ENCODE measurements around the gene RMND1.
A peak's percentile ranks its signal among the peaks of the same experiment; 100 is the strongest.
"Not testable (repeated sequence)": the region's sequence is repeated elsewhere in the genome, so short reads cannot be mapped to it uniquely, and the experiment has no call there.

The RMND1 gene

DNA sequence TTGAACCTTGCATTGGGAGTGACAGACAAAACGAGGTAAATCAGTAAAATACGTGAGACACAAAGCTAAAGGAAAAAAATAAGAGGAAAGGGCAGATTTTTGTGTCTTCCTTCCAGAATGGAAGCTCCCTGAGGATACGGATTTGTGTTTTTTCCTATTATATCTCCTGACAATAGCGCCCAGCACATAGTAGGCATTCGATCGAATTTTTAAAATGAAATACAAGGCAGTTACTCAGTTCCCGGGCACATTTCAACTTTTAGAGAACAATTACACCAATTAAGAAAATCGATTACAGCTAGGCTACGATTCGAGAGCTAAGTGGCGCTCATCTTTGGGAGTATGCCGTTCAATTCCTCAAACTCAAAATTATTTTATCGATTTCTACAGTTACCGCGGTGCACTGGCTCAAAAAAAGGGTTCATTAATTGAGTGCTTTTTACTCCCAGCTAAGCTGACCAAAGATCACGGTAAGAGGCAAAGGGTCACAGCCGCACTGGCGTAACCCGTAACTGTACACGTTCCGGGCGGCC, 443 bp downstream of the RMND1 start:
- no peak for DNase-seq

DNA sequence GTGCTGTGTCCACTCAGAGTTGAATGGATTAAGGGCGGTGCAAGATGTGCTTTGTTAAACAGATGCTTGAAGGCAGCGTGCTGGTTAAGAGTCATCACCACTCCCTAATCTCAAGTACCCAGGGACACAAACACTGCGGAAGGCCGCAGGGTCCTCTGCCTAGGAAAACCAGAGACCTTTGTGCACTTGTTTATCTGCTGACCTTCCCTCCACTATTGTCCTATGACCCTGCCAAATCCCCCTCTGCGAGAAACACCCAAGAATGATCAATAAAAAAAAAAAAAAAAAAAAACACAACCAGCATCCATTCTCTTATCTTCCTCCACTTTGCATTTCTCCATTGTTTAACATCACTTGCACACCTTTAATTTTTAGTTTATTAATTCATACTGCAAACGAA, 998 bp downstream of the RMND1 start:
- DNase-seq = not testable (repeated sequence)

DNA sequence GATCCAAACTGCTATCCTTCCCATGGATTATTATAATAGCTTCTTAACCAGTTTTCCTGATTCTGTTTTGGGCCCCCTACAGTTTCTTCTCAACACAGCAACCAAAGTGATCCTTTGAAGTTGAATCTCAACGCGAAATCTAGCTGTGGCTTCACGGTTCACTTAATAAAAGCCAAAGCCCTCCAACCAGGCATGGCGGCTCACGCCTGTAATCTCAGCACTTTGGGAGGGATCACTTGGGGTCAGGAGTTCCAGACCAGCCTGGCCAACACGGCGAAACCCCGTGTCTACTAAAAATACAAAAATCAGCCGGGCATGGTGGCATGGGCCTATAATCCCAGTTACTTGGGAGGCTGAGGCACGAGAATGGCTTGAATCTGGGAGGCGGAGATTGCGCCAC, 3.3 kb downstream of the RMND1 start:
- DNase-seq = no peak

DNA sequence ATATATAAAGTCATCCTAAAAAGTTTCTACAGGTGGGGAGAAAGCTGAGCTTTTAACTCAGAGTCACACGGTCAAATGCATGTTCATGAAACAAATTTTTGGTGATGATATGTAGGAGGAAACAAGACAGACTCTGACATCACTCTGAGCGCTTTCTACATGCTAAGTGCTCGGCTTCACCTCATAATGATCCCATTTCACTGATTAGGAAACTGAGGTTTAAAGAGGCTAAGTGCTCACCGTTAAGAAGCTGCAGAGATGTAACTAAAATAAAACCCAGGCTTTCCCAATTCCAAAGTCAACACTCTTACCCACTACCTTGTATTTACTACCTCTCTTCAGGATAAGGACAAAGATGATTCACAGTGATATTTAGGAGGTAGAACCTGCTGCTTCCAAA, 4.7 kb downstream of the RMND1 start:
- DNase-seq = no peak

DNA sequence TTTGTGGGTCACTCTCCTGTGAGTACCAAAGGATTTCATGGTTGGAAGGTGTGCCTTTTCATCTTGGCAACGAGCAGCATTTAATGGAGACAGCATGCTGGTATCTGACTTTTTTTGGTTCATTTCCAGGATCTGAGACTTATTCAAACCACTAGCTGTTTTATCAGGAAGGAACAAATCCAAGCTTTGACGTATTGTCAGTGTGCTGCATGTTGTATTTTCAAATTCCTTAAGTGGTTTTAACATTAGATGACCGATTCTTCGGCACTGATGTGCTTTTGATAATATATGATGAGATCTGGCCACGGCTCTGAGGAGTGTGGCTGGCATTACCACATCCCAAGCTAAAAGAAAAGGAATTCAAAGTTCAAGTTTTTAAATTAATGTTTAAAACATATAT, 6.4 kb downstream of the RMND1 start:
- peak; percentile 87 for DNase-seq

DNA sequence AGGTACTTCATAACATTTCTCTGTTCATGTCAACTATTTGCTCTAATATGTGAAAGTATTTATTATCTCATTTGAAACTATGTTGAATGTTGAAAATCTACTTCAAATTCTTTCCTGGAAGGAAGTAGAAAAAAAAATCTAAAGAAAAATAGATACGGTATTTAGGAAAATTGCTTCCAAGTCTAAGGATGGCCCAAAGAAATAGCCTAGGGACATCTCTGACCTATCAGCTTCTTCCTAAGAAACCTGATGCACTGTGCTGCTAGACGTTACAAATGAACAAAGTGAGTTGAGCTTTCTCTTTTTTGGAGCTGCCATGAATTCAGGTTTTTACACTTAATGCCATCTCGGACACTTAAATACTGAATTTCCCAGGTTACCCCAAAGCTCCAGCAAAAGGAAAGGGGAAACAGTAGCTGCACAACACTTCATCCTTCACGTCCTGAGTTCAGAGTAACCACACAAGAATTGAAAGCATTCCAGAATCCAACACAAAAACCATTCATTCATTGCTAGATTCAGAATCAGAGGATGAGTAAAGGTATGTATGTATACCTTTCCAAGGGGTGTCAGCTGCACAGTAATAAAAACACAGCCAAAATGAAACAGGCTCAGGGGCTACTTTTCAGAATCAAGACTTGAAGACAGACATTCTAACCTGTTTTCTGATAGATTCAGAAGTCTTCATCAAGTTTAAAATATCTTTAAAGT, 7.9 kb downstream of the RMND1 start:
- peak; percentile 16 for DNase-seq

DNA sequence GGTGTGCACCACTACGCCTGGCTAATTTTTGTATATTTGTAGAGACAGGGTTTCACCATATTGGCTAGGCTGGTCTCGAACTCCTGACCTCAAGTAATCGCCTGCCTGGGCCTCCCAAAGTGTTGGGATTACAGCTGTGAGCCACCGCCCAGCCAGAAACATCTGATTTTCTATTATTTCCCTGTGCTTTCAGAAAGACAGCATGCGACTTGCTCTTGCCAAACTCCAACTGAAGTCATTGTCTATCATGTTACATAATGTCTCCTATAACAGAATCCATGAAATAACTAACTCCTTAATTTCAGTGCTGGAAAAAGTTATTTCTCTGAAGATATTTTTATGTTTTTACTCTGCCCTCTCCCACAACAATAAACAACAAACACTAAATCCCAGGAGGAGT, 8.5 kb downstream of the RMND1 start:
- no peak for DNase-seq

DNA sequence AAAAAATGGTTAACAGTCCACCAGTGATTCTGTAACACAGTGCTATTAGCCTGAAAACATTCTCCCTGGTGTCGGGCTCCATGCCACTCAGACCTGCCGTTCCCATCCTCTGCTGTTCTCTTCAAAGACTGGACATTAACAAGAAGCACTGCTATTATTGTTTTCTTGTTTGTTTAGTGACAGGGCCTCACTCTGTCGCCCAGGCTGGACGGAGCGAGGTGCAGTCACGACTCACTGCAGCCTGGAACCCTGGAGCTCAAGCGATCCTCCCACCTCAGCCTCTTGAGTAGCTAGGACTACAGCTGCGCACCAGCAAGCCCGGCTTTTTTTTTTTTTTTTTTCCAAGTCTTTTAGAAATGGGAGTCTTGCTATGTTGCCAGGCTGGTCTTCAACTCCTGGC, 9.6 kb downstream of the RMND1 start:
- DNase-seq = no peak

DNA sequence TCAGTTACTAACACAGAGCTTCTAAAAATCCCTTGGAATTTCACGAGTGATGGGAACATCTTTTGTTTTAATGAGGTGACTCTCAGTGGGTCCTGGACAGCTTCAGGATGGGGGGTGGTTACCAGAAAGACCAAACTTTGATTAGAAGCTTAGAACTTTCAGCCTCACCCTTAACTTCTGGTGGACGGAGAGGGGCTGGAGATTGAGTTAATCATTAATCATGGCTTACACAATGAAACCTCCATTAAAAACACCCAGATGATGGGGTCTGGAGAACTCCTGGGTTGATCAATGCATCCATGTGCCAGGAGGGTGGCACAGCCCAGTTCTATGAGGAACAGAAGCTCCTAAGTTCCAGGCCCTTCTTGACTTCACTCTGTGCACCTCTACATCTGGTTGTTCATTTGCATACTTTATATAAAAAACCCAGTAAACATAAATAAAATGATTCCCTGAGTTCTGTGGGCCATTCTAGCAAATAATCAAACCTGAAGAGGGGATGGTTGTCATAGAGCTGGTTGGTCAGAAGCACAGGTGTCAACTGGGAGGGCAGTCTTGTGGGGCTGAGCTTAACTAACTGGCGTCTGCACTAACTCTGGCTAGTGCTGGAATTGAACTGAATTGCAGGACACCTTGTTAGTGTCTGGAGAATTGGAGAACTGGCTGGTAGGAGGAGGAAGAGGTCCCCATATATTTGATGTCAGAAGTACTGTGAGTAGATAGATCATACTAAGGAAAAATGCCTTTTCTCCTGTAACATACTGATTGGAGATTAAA, 10.3 kb downstream of the RMND1 start:
- DNase-seq = no peak

DNA sequence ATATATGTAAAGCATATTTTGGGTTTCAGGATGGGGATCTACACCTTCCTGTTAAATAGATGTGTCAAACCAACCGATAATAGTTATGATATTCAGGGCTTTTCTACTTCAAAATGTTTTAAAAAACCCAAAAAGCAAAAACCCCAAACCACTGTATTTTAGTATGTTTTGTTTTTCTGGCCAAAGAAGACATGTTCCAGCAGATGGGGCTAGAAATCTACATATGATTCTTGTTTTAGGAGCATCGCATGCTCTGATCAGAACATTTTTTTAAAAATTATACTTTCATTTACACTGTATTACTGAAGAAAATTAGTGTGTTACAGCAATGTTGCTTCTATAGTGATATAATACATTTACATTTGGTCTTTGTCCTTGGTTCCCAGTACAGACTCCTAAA, 11.0 kb downstream of the RMND1 start:
- DNase-seq = peak; percentile 26

DNA sequence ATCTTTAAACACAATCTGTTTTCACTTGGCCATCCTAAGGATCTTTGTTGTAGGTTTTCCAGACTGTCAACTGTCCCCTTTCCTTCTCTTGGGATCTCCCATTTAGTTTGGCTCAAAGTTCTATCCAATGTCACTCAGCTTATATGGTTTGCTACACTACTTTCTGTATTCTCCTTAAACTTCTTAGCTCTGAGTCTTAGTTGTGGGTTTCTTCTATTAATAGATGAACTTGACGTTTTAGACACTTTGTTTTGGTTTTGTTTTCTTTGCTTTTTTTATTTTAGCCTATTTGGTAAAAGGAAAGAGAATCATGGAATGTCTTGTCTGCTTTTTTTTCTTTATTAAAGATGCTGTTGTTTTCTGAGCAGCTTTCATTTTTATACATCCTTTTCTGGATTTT, 11.4 kb downstream of the RMND1 start:
- DNase-seq = no peak

DNA sequence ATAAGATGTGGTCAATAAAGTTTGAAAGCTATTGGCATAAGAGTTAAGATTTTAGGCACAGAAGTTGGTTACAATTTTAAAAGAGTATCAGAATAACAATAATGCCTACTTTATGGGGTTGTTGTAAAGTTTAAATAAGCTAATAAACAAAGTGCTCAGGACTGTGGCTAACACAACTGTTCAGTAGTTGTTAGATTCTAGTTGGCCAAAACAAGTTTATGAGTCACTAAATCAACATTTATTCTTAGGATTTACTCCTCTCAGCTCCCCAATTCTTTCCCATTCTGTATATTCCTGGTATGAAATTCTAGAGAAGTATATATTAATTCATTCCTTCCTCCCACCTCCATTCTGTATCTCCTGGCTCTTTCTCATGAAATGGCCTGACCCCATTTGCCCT, 14.5 kb downstream of the RMND1 start:
- no peak for DNase-seq

DNA sequence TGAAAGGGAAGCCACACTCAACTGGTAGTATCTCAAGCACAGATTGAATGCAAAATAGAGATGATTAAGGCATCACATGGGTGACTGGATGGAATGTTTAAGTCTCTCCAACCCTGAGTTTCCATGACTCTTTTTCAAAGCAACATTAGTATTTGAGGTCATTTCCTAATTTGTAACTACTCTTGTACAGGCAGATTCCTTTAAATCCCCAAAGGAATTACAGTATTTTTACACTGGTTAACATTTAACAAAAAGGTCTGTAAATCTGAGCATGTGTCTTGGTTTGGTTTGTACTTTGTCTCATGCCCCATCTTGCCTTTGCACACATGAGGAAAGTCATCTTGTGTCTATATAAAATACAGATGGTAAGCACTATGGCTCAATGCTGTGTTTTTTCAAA, 15.1 kb downstream of the RMND1 start:
- peak; percentile 92 for DNase-seq

DNA sequence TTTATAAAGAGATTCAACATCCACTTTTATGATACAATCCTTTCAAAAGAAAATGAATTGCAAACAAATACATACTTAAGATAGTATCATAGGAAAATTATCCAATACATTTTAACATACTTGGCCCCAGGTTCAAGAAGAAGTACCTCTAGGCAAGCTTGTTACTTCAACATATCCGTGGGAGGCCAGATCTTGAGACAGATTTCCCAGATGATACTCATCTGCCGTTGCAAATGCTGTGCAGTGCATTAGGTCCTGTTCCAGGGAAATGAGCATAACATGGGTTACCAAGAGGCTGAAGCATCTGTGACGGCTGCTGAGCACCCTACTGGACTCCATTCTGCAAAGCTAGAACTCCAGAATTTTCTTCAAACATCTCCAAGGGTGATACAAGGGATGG, 15.6 kb downstream of the RMND1 start:
- no peak for DNase-seq

DNA sequence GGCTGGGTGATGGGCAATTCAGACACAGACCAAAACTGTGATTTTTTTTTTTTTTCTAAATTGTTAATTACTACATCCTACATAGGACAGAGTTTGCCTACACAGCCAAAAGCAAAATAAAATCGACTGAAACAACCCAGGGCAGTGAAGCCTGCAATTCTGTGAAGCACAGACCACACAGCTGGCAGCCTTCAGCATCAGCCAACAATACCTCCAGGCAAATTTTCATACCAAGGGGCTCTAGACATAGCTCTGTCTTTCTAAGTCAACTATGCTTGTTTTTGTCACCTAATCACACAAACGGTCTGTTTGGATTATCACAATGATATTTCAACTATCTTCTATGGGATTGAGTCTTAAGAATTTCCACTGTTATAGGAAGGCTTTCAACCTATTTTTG, 17.6 kb downstream of the RMND1 start:
- DNase-seq = no peak

DNA sequence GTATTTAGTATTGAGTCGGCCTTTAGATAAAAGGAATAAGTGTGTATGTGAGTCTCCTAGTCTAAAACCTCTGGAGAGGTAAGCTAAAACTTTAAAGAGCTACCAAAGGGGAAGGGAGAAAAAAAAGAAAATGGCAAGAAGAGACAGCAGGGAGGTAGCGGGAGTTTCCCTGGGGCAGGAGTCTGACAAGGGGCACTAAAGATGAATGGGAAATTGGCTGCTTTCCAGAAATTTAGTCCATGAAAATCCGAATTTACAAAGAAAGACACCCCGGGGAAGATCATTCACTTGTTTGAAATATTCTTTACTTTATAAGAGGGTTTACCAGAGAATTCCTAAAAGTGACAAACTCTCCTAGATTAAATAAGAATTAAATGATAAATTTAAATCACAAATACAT, 19.3 kb downstream of the RMND1 start:
- DNase-seq = no peak

DNA sequence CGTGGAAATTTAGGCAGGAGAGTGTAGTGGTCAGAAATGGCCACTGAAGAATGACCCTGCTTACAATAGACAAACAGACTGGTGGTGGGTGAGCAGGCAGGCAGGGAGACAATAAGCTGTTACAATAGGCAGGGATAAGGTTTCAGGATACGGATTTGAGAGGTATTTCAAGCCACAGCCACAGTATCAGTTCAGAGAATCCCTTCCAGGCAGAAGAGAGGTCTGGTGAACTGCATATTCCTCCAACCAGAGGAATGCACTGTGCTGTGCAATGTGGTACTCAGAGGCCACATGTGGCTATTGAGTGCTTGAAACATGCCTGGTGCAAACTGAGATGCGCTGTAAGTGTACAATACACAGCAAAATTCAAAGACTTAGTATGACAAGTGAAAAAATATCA, 20.6 kb downstream of the RMND1 start:
- no peak for DNase-seq

DNA sequence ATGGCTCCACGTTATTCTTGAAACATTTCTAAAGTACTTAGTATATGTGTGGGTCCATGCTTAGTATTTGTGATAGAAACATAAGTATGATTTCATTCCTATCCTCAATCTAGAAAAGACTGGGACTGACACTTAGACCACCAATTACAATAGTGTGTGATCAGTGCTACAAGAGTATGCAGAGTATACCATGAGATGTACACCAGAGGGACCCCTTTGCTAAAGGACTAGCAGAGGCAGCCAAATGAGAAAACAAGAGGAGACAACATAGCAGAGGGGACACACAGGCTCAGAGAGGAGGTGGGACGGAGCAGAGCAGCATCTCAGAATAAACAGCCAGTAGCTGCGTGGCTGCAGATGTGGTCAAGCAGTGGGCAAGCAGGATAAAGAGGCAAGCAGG, 21.0 kb downstream of the RMND1 start:
- DNase-seq = no peak

DNA sequence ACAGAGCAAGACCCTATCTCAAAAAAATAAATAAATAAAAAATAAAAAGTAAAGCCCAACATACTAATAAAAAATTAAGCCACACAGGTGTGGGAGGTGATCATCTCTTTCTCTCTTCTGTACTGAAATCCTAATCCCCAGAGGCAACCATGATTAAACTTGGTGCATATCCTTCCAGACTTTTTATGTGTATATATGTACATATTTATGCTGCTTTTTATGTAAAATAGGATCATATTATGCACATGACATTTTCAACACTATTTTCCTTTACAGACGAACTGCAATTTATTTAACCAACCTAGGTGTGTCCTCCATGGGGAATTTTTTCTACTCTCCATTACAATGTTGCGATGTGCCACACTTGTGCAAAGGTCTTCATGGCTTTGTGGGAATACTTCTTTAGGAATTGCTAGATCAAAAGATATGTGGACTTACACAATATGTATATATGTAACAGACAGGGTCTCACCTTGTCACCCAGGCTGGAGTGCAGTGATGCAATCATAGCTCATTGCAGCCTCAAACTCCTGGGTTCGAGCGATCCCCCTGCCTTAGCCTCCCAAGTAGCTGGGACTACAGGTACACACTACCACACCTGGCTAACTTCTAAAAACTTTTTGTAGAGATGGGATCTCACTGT, 23.7 kb downstream of the RMND1 start:
- DNase-seq = no peak

DNA sequence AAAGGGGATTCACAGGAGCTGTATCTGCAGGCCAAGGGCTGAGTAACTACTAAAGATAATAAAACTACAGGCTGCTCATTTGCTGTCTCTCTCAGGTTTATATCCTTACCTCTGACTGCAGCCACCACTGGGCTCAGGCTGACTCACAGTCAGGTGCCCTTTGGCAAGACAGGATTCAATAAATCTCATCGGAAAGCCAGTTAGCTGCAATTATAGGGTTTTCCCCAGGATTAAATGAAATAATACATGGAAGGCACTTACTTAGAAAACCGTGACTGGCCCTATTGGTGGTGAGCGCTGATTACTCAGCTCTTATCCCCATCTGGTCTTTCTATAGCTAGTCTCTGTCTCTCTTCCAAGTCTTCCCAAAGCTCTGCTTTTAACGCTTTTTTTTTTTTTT, 26.4 kb downstream of the RMND1 start:
- DNase-seq = no peak

DNA sequence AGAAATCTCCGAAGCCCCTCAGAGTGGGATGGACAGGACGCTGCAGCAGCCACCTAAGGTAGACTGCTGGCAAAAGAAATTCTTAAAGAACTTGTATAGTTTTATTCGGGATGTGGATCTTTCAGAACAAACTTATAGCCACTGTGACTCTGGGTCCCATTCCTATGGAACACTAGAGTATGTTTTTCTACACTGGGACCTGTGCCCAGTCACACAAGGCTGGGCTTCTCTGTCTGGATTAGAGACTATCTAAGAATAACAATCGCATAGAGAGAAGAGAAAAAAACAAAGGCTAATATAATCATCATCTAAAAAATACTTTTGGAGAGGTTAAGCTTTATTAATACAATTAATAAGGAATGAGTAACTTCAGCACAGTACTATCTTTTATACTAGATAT, 28.9 kb downstream of the RMND1 start:
- no peak for DNase-seq

DNA sequence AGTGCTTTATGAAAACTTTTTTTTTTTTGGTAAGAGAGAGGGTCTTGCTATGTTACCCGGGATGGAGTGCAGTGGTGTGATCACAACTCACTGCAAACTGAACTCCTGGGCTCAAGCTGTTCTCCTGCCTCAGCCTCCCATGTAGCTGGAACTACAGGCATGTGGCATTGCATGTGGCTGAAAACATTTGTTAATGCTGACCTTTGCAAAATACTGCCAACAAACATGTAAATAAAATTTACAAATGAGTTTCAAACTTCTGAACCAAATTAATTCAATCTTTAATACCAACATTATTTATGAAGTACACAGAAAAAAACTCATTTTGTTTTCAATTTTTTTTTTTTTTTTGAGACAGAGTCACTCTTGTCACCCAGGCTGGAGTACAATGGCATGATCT, 34.4 kb downstream of the RMND1 start:
- no peak for DNase-seq

DNA sequence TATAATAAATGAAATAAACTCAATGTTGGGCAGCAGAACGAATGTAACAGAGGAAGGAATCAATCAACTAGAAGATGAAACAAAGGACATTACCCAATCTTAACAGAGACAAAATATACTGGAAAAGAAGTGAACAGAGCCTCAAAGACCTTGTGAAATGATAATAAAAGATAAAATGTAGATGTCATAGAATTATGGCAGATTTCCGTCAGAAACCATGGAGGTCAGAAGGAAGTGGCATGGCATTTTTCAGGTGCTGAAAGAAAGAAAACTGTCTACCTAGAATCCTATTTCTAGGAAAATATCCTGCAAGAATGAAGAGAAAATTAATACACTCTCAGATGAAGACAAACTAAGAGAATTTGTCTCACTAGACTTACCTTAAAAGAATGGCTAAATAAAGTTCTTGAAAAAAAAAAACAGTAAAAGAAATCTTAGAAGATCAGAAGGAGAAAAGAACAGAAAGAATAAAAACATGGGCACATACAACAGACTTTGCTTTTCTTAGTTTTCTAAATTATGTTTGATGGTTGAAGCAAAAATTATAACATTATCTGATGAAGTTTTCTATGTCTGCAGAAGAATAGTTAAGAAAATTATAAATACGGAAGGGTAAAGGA, 37.2 kb downstream of the RMND1 start:
- no peak for DNase-seq
